ENCODE results near the gene KCNK10.

KCNK10 gene

DNA sequence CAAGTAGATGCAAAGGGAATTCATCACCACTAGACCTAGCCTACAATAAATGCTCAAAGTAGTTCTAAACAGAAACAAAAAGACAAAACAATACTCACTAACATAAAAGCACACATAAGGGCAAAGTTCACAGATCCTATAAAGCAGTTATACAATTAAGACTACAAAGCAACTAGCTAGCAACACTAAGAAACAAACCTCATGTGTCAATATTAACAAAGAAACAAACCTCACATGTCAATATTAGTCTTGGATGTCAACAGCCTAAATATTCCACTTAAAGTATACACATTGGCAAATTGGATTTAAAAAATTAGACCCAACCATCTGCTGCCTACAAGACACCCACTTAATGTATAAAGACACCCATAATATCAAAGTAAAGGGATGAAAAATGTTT lies 152.7 kb downstream of the KCNK10 start:
- no peak for DNase-seq

DNA sequence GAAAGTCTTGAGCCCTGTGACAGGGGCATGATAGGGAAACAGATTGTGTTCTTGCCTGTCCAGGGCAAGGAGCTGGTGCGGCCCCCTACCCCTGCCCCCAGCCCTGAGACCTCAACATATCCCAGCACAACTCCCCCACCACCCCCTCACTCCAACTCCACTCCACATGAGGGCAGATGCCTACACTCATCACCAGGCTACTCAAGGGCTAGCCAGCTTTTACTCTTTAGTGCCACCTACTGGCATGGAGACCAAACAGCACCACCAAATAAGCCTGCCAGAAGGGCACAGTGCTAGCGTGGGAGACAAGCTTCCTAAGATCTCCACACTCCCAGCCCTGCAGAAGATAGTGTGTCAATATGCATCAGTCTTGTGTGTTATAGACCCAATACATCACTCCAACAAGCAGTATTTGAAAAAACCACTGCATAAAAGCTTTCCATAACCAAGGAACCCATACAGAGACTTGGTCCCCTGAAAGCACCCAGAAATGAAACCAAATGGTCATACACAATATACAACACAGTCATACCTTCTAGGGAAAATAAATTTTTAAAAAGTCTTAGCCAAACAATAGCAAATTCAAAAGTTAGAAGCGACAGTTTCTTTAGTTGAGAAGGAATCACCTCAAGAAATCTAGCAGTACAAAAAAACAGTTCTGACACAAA lies 154.4 kb downstream of the KCNK10 start:
- DNase-seq: peak; percentile 65

DNA sequence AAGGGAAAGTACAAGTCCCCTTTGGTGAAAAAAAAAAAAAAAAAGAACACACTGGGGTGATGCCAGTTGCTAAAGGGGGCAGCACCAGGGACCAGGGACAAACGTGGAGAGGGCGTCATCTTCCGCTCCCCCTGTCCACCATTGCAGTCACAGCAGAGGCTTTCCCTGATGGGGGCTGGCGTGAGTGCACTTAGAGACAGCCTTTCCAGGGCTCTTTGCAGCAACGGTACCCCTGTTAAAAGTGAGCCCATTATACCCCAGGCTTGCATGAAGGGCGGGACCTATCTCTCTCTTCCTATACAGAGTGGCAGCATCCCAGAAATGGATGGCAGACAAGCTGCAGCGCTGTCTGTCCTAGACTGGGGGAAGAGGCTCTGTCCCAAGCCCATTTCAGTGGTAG lies 155.0 kb downstream of the KCNK10 start:
- no peak for DNase-seq

- no peak for DNase-seq
These were observed 156.5 kb downstream of the KCNK10 start for GRCh38 chr14:88166616-88167015.

DNA sequence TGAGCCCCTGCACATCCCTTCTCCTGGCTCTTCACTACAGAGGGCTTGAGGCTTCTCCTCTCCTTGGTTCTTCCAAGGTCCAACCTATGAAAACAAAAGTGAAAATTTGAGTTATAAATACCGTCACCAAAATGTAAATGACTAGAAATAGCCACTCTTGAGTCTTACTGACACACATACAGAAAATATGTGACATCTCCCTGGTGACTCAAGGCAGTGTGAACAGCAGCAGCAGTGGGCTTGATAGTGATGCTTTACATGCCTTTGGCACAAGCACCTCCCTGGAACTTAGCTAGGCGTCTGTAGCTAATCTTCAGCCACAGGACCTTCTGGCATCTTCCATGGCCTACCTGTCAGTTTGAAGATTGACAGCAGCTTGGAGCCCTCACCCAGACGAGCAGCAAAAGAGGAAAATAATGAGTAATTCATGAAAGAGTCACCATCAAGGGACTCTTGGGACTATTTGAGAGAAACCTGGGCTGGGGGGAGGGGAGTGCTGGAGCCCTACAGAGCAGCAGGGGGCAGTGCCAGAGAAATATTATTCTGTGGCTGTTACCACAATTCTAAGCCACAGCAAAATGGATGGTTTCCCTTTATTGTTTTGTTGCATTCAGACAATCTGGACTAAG lies 158.0 kb downstream of the KCNK10 start:
- DNase-seq: peak; percentile 23

GRCh38 chr14:88163731-88164255 lies 159.3 kb downstream of the KCNK10 start:
- DNase-seq: no peak

DNA sequence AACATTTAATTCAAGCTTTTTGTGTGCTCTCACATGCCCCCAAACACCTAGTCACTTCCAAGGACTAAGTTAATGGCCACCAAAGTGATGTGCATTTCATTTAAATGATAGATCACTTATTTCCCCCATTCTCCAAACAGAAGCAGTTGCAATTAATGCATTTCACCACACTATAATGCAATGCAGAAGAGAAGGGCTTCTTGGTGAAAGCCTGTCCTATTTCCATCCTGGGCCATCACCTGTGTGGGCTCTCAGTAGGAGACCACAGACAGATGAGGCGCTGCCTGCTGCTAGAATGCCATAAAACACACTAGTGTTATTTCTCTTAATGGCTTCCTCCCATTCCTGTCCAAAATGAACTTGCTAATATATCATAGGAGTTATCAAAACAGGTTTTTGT lies 166.9 kb downstream of the KCNK10 start:
- no peak for DNase-seq

GRCh38 chr14:88154926-88155325 lies 168.1 kb downstream of the KCNK10 start:
- DNase-seq: no peak

DNA sequence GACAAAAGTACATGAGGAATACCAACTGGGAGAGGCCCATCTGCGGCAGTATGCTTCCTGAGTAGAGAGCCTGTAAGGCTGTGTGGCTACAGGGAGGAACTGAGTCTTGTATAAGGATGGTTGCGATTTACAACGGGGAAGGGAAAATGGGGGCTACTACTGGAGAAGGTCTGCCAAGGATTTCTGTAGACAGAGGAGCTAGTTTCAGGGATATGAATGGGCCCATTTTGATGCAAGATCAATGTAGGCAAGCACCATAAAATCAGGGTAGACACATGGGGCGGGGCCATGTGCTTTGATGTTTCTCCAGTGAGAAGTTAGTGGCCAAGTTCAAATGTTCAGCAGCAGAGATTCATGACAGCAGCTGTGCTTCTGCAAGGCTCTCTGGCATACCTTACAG lies 168.7 kb downstream of the KCNK10 start:
- DNase-seq: no peak

DNA sequence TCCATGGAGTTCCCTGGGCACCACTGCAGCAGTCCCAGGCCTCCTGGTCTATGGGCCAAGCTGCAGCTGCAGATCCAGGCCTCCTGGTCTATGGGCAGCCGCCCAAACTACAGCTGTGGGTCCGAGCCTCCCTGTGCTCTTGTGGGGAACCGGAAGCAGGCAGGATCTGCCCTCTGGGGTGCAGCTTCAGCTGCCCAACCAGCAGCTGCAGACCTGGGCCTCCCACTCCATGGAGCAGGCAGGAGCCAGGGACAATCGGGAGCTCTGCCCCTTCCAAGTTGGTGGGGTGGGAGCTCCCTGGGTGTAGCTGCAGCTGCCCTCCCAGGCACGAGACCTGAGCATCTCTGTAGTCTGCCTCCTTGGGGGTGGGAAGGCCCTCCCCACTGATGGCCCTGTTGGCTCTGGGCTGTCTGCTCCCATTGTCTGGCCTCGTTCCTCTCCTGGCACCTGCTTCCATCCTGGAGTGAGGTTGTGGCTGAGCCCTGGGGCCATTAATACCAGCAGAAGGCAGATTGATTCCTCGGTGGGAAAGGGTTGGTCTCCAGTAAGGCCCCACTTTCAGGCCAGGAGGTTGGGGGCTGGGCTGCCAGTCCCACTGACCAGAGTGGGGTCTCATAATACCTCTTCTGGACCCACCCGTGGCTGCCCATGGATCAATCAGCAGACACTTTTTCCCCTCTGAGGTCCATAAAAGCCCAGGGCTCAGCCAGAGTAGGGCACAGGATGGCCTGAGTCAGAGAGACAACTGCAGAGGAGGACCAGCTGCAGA lies 176.0 kb downstream of the KCNK10 start:
- DNase-seq: no peak

DNA sequence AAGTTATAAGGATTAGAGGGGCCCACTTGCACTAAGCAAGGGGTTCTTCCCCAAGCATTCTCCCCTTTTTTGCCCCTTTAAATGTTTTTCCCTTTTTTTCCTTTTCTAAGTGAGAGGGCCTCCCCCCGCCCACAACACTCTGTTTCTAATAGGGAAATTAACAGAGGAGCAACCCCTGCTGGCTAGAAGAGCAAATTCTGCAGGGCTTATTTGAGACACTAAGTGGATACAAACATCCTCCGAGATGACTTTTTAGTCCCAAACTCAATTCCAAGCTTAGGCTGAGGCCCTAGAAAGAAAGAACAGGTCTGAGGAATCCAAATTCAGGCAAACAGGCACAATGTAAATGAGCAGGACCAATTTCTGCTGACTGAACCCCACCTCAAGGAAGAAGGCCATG lies 179.3 kb downstream of the KCNK10 start:
- no peak for DNase-seq

- no peak for DNase-seq
These were observed 180.1 kb downstream of the KCNK10 start for GRCh38 chr14:88142997-88143396.

DNA sequence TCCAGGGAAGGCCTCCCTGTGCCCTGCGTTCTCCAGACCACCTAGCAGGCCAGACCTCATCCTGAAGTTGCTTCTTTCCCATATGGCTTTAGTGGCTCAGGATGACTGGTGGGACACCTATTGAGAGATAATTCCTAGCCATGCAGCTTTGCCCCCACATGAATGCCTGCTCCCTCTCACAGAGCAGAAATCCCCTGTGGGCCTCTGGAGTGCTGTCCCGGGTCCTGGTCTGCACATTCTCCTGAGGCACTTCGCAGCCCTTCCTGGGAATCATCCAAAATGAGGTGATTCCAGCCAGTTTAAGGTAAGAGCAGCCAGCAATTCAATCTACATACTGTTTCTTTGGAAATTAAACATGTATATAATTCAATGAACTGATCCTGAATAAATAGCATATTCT lies 182.2 kb downstream of the KCNK10 start:
- DNase-seq: no peak

GRCh38 chr14:88137327-88137726 lies 185.7 kb downstream of the KCNK10 start:
- no peak for DNase-seq

Measured in activated CD4-positive, alpha-beta T cell treated with anti-CD3 and anti-CD28 coated beads for 48 hours (primary cell).